ENCODE measurements around the gene DOK3. TPM values are rescaled to one million over a fixed set of nuclear protein-coding genes. Genes with fewer than 3 reads are reported as not detected.

DOK3 gene
- total RNA-seq, 1 donor from 2014 or later: 1.1 TPM

DNA sequence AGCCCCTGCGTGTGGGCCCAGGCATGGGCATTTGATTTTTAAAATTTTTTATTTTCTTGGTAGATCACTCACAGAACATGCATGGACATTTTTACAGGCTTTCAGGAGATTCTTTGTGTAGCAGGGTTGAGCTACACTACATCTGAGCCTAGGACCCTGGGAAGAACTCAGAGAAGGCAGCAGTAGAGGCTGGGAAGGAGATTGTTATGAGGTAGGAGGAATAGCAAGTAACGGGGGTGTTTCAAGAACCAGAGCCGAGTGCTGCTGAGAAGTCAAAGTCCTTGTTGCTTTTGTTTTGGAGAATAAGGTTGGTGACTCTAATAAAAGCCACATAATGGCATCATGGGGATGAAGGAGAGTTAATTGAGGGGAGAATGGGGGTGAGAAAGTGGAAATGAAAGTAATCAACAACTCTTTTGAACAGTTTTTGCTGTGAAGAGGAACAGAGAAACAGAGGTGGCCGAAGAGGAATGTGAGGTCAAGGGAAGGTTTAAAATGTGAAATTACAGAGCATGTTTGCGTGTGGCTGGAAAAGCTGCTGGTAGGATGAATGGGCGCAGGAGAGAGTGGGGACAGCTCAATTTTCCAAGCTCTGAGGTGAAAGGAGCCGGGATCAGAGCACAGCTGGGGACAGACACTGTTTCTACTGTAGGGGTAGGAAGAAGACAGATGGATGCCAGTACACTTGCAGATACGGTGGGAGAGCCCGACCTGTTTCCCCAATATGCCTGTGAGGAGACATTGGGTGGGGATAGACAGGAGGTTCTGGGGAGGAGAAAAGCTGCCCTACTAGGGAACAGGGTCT, 7.5 kb downstream of the DOK3 start:
- no peak for DNase-seq (ENCODE audit: low read depth)
- H3K4me3 ChIP-seq (ENCODE audit: low read depth, low read length): no peak overlapping the region
- no peaks in the 10 kb centered on the region for H3K27me3 ChIP-seq (ENCODE audit: control insufficient read depth, insufficient read depth, low read length)
- no peaks in the 10 kb centered on the region for H3K36me3 ChIP-seq (ENCODE audit: control insufficient read depth, insufficient read depth, low read length)
- TF ChIP-seq, protein P1, sequence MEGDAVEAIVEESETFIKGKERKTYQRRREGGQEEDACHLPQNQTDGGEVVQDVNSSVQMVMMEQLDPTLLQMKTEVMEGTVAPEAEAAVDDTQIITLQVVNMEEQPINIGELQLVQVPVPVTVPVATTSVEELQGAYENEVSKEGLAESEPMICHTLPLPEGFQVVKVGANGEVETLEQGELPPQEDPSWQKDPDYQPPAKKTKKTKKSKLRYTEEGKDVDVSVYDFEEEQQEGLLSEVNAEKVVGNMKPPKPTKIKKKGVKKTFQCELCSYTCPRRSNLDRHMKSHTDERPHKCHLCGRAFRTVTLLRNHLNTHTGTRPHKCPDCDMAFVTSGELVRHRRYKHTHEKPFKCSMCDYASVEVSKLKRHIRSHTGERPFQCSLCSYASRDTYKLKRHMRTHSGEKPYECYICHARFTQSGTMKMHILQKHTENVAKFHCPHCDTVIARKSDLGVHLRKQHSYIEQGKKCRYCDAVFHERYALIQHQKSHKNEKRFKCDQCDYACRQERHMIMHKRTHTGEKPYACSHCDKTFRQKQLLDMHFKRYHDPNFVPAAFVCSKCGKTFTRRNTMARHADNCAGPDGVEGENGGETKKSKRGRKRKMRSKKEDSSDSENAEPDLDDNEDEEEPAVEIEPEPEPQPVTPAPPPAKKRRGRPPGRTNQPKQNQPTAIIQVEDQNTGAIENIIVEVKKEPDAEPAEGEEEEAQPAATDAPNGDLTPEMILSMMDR (IDR thresholded peaks at IDR 0.05; ENCODE audit: insufficient read depth, low read length, poor library complexity, severe bottlenecking): no peak

DNA sequence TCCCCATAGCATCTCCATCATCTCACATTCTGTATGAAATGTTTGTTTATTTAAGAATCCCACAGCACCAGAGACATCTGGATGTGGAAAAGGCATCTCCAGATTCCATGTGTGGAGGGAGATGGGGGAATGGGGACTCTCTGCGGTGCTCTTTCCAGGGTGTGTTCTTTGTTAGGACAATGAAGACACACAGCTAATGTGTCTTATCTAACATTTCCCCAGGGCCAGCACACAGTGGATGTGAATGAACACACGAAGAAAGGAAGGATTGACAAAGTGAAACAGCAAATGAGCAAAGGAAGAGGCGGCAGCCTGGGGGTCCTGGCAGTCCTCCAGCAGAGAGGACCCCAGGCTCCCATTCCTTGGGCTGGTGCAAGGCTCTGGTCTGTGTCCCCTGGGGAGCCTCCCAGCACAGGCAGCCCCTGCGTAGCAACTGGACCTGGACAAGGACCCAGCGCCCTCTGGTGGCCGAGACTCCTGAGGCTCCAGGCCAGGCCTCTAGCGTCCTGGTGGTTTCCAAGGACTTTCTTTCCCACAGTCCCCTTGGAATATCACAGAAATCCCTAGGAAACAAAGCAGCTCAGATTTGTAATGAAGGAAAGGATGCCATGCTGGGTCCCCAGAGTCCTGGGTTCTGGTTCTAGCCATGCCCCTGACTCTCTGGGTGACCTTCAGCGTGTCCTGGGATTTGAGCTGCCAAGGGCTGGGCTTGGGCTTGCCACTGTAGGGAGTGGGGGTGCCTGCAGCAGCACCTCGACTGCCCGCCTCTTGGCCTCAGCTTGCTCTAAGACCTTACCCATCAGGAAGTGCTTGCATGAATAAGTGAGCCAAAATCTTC, 8.7 kb downstream of the DOK3 start:
- no peaks in the 10 kb centered on the region for H3K36me3 ChIP-seq (ENCODE audit: control insufficient read depth, insufficient read depth, low read length)
- no peaks in the 10 kb centered on the region for H3K27me3 ChIP-seq (ENCODE audit: control insufficient read depth, insufficient read depth, low read length)
- TF ChIP-seq, protein P1 (IDR thresholded peaks at IDR 0.05; ENCODE audit: insufficient read depth, low read length, poor library complexity, severe bottlenecking): peak; percentile 95
- DNase-seq (ENCODE audit: low read depth): peak; percentile 34
- no peak overlapping the region for H3K4me3 ChIP-seq (ENCODE audit: low read depth, low read length)

DNA sequence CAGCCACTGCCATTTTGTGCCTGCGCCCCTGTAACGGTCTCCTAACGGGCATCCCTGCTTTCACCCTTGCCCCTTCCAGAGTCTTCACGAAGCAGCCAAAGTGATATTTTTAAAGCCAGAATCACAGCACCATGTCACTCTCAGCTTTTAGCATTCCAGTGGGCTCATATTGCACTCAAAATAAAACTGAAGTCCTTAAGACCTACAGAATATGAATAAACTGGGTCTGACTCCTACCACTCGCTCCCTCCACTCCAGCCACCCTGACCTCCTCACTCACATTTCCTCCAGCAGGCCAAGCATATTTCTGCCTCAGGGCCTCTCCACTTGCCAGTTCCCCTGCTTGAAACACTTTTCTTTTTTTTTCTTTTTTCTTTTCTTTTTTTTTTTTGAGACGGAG, 9.8 kb downstream of the DOK3 start:
- Histone ChIP-seq H3K36me3 (ENCODE audit: control insufficient read depth, insufficient read depth, low read length) (no peaks in the 10 kb centered on the region), H3K27me3 (ENCODE audit: control insufficient read depth, insufficient read depth, low read length) (no peaks in the 10 kb centered on the region), H3K4me3 (ENCODE audit: low read depth, low read length) (no peak overlapping the region)
- DNase-seq (ENCODE audit: low read depth): no peak
- TF ChIP-seq, protein P1 (IDR thresholded peaks at IDR 0.05; ENCODE audit: insufficient read depth, low read length, poor library complexity, severe bottlenecking): no peak

DNA sequence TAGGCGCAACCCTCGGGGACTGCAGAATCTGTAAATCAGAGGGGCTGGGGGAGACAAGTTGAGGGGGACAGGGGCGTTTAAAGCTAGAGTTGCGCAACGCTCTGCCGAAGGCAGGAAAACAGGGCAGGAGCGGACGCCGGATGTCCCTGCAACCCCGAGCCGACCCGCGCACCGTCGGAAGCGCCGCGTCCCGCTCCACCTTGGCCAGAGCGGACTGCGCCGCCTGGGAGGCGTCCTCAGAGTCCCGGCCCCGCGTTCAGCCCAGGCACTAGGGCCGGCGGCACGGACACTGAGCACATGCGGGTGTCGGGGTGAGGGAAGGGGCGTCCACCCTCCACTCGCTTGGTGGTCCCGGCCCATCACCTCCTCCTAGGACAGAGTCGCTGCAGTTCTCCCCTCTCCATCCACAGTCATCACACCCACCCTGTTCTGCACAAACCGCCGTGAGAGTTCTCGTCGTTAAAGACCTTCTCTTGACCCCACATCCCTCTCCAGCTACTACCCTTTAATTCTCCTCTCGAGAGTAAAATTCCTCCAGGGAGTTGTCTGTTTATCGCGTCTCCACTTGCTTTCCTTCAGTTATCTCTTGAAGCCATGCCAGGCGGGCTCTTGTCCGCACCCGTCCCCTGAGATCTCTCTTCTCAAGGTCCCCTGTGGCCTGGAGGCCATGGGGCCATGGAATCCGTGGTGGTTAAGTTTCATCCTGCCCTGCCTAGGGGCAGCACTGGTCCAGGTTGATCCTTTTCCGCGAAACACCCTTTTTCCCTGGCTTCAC, 11.4 kb downstream of the DOK3 start:
- no peak for DNase-seq (ENCODE audit: low read depth)
- H3K27me3 ChIP-seq (ENCODE audit: control insufficient read depth, insufficient read depth, low read length): no peaks in the 10 kb centered on the region
- TF ChIP-seq, protein P1 (IDR thresholded peaks at IDR 0.05; ENCODE audit: insufficient read depth, low read length, poor library complexity, severe bottlenecking): no peak
- H3K36me3 ChIP-seq (ENCODE audit: control insufficient read depth, insufficient read depth, low read length): no peaks in the 10 kb centered on the region
- H3K4me3 ChIP-seq (ENCODE audit: low read depth, low read length): peak overlapping the region; percentile 49

DNA sequence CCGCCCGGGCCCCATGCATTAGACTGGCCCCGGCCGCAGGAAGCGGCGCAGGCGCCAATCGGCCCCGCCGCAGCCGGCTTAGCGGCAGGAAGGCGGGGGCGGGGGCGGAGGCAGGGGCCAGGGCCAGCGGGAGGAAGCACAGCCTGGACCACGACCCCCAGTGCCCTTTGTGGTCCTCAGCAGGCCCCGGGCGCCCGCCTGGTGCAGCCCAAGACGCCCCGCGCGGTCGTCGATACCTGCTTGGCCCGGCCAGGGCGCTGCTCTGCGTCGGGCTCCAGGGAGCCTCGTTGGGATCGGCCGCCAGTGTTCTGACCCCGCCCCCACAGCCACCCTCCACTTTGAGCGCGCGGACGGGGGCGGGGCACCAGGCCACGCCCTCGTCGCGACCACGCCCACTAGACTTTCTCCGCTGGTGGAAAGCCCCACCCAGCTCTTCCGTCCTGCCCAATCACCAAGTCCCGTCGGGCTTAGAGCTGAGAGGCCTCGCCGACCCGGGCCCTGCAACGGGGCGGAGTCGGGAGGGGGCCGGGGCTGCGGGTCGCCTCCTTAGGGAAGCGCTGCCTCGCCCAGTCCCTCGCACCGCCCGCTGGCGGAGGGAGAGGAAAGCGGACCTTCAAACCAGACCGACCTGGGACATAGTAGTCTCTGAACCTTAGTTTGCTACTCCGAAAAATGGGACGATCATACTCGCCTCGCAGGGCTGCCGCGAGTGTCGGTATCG, 12.2 kb downstream of the DOK3 start, which contains the start of gene PDLIM7:
Gene PDLIM7, minus strand, starts transcription at position 313 of the 721 bp plus-strand sequence. CDS start 1,092 bp downstream, outside the sequence.
- TF ChIP-seq, protein P1 (IDR thresholded peaks at IDR 0.05; ENCODE audit: insufficient read depth, low read length, poor library complexity, severe bottlenecking): peak; percentile 22
- H3K36me3 ChIP-seq (ENCODE audit: control insufficient read depth, insufficient read depth, low read length): no peaks in the 10 kb centered on the region
- no peaks in the 10 kb centered on the region for H3K27me3 ChIP-seq (ENCODE audit: control insufficient read depth, insufficient read depth, low read length)
- H3K4me3 ChIP-seq (ENCODE audit: low read depth, low read length): peak within 1 kb of the TSS; percentile 84
- peak; percentile 85 for DNase-seq (ENCODE audit: low read depth)
